GDM1 (cell line): ENCODE data around the gene COL25A1.

ENCODE experiments used
- DNase-seq: peaks from one replicate; lab custom pipeline; 2025; lab: John Stamatoyannopoulos, UW

Gene COL25A1

GRCh38 chr4:108852691-108853090 is 449.8 kb downstream of the COL25A1 start:
- no peak for DNase-seq

GRCh38 chr4:108851366-108851765 is 451.1 kb downstream of the COL25A1 start:
- DNase-seq, result no peak

DNA sequence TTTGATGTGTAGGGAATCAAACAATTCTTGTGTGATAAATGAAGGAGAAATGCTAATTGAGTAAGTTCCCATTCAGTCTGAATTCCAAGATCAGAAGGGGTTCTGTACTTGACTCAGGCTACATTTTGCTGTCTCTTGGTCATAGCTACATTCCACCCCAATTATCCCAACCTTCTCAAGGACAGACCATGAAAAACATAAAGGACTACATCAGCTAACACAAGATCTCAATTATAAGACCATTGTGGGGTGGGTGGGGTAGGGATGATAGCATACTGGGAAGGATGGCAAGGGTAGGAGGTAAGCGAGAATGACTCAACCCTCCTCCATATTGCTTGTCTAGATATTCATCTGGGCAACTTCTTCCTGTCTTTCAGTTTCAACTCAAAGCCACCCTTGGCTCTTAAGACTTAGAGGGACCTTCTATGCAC is 452.2 kb downstream of the COL25A1 start:
- no peak for DNase-seq

- no peak for DNase-seq
Measured at GRCh38 chr4:108849611-108850168, 452.8 kb downstream of the COL25A1 start.

DNA sequence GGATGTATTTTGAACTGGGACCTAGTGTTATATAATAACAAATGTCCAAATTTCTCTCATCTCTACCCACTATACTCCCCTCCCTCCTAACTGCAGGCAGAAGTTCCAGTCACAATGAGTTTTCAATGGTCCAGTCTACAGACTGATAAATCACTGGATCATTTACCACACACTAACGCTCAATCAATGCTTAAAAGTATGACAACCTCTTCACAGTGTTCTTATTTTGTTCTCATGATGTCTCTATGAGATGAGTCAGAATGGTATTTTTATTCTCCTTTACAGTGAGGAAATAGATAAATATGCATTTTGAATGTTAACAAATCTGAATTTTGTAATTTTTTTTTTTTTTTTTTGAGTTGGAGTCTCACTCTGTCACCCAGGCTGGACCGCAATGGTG is 455.9 kb downstream of the COL25A1 start:
- DNase-seq, result no peak

DNA sequence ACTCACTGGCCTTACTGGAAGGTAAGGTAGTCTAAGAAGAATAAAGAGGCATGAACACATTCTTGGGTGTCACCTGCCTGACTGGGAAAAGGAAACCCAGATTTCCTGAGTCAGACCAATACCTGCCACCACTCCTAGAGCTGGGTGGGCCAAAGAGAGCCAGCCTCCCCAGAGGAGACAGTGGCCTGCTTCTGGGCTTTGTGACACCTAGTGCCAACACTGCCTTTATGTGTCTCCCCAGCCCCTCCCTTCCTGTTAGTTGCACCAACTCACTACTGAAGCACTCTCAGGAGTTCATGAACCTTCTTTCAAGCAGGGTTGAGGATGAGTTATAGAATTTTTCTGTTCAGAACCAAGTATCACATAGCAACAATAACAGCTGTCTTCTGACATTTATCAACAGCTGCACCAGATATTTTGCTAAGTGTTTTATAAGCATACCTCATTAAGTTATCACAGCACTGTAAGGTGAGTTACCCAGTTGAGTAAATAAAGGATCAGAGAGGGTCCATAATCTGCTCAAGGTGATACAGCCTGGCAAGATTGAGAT is 462.0 kb downstream of the COL25A1 start:
- DNase-seq, result no peak

DNA sequence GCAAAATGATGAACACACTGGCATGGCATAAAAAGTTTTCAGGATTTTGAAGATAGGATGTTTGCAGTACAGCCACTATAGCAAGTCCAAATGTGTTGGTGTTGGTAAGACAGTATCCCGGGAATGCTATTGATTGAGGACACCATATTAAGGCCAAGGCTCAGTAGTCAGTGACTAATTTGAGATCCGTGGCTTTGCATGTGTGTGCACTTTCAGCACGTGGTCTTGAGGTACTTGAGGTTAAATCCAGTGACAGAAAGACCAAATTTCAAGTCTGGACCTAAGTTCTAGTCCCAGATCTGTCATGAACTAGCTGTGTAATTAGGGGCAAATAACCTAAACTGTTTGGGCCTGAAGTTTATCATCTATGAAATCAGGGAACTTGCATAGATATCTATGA is 463.1 kb downstream of the COL25A1 start:
- no peak for DNase-seq

DNA sequence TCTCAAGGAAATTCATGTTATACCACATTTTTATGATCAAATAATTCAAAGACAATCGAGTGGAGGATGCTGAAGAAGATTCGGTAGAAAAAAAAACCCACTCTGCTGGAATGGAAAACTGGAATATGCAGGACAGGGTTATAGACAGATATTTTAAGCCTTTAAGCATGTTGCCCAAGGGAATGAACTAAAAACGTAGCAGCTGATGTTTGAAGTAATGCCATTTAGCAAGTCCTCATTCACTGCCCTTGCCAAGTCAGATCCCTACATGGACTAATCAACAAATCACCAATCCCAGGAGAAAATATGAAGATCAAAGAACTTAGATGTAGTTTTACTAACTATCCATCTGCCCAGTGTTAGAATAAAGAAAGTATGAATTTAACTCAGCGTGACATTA is 464.0 kb downstream of the COL25A1 start:
- DNase-seq, result no peak

GRCh38 chr4:108834835-108835384 is 467.5 kb downstream of the COL25A1 start:
- DNase-seq, result no peak

DNA sequence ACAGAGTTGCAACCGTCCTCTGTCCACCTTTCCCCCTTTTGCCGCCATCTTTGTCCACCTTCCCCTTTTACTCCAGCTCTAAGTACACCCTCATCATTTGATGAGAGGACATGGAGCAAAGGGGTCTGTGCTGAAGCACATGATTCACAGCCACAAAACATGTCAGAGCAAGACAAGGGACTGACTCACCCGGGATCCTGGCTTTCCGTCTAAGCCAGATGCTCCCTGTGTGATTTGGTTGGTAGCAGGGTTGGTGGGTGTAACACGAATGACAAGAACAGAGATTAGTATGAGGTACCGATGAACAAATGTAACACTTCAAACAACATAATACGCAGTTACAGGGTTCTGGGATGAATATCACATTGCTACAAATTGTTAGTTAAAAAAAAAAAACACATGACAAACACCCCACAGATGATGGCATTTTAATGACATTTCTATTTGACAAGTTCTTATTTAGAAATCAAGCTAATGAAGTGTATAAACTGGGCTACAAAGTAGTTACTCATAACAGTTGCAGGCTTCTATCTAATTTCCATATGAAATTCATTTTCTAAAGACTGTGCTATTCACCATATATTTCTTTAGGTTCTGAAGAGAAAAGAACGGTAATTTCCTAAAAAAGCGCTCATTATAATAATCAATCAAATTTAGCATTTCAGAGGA is 468.2 kb downstream of the COL25A1 start:
- no peak for DNase-seq

- DNase-seq, result no peak
Measured at GRCh38 chr4:108833046-108833445, 469.4 kb downstream of the COL25A1 start.

DNA sequence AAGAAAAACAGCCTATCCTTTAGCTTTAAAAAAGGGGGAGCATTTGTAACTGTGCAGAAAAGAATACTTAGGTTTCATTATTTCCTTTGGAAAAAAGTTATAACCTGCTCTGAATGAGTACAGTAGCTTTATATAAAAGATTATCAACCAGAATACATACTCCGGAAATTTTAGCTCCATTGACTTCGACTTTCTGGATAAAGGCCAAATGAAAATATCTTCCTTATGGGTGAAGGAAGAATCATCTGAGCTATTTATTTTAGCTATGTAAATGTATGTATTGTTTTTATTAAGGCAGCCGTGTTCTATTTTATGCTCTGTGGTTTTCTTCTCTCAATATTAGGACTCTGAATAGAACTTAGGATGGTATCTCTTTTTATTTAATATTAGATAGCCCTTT is 470.6 kb downstream of the COL25A1 start:
- no peak for DNase-seq

DNA sequence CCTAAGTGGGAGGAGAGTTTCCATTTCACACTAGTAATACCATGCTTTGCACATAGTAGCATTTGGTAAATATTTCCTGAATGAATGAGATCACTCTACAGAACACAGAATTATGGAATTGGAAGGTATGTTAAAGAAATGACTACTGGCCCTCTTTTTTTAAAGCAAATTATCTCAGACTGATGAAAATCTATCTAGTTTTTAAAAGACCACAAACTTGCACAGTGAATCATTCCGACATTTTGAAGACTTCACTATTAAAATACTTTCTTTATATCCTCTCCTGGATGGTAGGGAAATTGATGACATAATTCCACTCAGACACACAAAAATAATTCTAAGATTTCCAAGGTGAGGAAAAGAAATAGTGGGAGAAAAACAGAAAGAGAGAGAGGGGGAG is 471.2 kb downstream of the COL25A1 start:
- no peak for DNase-seq

DNA sequence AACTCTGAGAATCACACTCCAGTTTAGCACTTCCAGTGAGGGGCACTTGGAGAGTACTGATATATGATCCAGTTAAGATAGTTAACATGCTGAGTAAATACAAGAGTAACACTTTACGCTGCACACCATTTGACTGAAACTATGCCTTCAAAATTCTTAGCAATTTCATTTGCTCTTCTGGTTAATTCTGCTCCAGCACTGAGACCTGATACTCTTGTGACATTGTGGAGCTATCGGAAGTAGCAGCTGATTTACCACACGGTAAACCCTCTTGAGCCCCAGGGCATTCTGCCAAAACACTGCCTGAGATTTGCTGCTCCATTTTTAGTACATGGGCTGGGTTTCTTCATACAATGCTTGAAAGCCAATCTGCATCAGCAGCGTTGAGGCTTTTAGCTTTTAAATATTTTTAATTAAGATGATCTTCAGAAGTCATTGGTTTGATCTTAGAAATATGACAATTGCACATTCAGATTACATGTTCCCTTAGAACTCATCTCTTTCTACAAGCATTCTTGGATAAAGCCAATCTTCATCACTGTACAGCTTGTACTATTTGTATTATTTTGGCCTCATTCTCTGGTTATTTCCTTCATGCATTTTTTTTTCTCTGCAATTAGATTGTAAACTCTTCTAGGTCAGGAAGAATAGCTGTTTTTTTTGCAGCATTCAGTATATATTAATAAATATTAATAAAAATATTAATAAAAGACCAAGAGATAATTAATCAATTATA is 471.8 kb downstream of the COL25A1 start:
- no peak for DNase-seq

DNA sequence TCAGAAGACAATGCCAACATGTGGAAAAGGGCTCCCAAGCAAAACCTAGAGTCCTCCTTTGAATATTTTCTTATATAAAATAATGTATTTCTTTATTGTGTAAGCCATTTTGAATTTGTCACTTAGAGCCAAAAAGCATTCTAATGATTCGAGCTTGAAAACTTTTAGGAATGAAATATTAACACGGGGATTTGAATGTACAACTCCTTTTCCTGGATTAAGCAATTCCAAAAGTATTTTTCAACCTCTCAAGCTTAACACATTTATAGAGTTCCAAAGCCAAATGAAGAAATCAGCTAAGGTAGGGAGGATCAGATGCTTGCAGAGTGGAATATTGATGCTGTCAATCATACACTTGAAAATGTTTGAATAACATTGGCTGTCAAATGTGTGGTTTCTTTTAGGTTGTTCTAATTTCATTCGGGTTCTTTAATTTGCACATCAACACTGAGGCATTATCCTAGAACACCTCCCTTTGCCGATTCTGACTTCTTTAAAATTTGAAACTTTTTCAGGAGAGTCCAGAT is 472.4 kb downstream of the COL25A1 start:
- DNase-seq, result no peak

- DNase-seq, result no peak
Measured at GRCh38 chr4:108828620-108829019, 473.8 kb downstream of the COL25A1 start.

DNA sequence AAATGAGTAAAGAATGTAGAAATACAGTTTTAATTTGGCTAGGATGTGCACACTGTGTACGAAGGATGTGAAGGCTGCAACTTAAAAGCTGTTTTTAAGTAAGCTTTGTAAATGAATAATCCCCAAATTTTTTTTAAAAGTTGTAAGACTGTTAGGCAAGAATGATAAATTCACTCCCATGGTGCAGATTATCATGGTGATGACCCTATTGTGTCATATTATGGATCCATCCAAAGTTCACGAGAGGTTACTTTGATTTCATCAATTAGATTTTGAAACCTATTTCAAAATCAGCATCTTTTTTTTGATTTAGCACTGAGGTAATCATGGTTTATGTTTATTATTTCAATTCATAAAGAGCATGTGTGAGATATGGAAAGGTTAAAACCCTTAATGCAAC is 476.7 kb downstream of the COL25A1 start:
- DNase-seq, result no peak

DNA sequence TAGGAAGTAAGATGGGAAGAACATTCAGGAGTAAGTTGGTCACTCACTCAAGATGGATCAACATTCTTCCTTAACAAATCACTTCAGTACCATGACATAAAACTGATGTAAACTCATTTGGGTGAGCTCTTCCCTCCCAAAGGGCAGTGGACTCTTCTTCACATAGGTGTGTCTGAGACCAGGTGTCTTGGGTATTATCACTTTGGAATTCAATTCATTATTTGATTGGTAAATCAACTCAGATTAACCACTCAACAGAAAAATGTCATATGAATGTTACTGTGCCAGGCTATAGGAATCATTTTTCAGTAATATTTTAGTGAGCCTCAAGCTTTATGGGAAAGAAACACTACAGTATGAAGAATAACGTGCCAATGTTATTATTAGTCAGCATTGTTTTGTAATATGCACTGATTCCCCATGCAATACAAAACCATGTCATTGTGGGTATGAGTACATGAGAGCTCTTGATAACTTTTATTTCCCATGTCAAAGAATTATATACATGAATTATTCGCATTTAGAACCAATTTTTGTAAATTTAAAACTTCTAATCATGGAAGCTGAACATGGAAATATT is 481.0 kb downstream of the COL25A1 start:
- DNase-seq, result no peak

DNA sequence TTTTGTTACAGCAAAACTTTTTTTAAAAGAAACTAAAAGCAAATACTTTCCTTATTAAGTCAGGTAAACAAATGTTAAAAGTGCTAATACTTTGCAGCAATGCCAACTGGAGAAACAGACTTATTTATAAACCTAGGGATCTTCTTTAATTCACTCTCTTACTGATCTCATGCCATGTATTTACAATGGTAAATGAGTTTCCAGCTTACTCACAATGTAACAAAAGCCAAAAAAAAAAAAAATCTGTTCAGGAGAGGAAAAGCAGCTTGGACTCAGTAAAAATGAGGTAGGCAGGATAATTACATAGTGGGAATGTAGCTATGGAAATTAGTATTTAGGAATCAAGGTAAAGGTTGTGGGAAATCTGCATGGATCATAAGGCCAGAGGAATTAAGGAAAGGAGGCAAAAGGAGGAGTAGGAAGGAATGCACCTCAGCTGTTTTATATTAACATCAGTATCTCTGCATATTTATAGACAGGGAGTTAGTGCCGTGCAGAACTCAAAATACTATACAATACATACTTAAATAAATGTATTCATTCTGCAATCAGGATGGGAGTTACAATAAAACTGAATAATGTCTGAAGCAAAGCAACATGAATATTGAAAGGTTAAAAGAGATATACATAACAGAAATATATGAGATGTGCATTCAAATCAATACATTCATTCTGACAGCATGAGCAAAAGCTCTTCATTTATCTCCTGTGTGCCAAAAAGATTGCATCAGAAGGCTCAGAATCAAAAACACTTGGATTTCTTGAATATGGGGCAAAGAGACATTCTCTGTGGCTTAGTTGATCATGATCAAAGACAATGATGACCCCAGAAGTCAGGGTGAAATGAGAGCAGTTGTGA is 481.7 kb downstream of the COL25A1 start:
- no peak for DNase-seq

DNA sequence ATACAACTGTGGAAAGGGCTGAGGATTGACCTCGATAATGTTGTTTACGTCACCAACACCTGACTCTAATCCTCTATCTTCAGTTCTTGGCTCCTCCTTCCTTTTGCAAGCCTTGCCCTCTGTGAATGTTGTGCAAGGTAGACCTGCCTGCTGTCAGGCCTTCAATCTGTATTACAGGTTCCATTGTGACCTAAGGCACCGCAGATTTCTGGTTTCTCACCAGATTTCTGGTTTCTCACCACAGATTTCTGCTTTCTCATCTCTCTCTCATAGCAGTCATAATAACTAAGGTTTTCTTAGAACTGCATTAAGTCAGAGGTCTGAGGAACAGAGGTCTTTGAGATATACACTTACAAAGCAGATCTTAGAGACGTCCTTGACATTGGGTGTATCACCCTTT is 488.1 kb downstream of the COL25A1 start:
- DNase-seq, result no peak

DNA sequence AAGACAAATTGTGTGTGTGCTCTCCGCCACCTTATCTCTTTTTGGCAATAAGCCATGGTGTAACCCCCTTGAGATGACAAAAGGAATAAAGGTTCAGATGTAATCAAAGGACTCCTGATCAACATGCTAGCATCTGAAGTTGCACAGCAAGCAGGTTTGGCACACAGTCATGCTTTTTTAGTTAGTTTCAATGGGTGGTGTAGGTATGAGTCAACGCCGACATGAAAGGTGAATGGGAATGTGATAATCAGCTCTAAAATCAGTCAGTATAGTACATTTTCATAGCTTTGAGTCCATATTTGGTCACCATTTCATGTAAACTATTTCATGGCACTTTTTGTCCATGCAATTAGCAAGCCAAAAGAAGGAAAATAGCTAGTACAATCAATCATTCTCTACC is 489.2 kb downstream of the COL25A1 start:
- DNase-seq, result no peak
